ENCODE data around the gene PLIN1. TPM values are rescaled to one million over a fixed set of nuclear protein-coding genes. Genes with fewer than 3 reads are reported as not detected.

The PLIN1 gene
- total and polyA plus RNA-seq, 2 donors (not counting 3 experiments of a cell fraction or from before 2014, with no cell fraction given) = 0.07 TPM; not detected in 1

- no peak for FAIRE-seq
Measured at GRCh38 chr15:89666858-89667705, 12.1 kb downstream of the PLIN1 start.

More at GRCh38 chr15:89666858-89667705, 12.1 kb downstream of the PLIN1 start:
- no peak for TF ChIP-seq POLR2A (IDR thresholded peaks at IDR 0.05; ENCODE audit: low read depth, low read length)
- TF ChIP-seq MYC (IDR thresholded peaks at IDR 0.05; ENCODE audit: low read depth, low read length) = no peak
- TF ChIP-seq CTCF (IDR thresholded peaks at IDR 0.05; ENCODE audit: extremely low read depth in 1 of 2, insufficient read depth in 1 of 2, low read depth in 1 of 2, low read length in 2 of 2) = no peak
- TF ChIP-seq JUN (IDR thresholded peaks at IDR 0.05; ENCODE audit: borderline replicate concordance, insufficient read depth, insufficient read length, low read depth) = no peak
- no peak for TF ChIP-seq POLR2AphosphoS5 (IDR thresholded peaks at IDR 0.05; ENCODE audit: insufficient read depth, low read depth, low read length)
- no peak for TF ChIP-seq FOS (IDR thresholded peaks at IDR 0.05; ENCODE audit: borderline replicate concordance, insufficient read depth, low read length)
- TF ChIP-seq GATA2 (IDR thresholded peaks at IDR 0.05; ENCODE audit: insufficient read depth, insufficient read length, low read depth, low read length) = no peak
- TF ChIP-seq MAX (IDR thresholded peaks at IDR 0.05; ENCODE audit: insufficient read depth, insufficient read length) = no peak
- TF ChIP-seq EZH2 (IDR thresholded peaks at IDR 0.05; ENCODE audit: borderline replicate concordance, low read depth, low read length, severe bottlenecking) = no peak
- Histone ChIP-seq H4K20me1 (replicated peaks; ENCODE audit: control insufficient read depth, extremely low read depth, insufficient read depth, low read length) (no peaks in the 10 kb centered on the region), H3K36me3 (ENCODE audit: control insufficient read depth in 2 of 2, extremely low read depth in 1 of 2, insufficient read depth in 2 of 2, low read length in 2 of 2) (no peaks in the 10 kb centered on the region), H3K4me2 (ENCODE audit: insufficient read depth, low read length) (no peak overlapping the region), H3K9me3 (replicated peaks; ENCODE audit: control insufficient read depth, insufficient read depth, low read length) (no peaks in the 10 kb centered on the region), H3K4me1 (ENCODE audit: control insufficient read depth, extremely low read depth, insufficient read depth, low read length) (peaks cover 20% of the 10 kb centered on the region), H3K79me2 (ENCODE audit: control insufficient read depth, insufficient read depth, low read length) (no peaks in the 10 kb centered on the region), H3K27me3 (ENCODE audit: control insufficient read depth in 2 of 2, insufficient read depth in 2 of 2, low read length in 2 of 2) (no peaks in the 10 kb centered on the region), H3K9ac (replicated peaks; ENCODE audit: extremely low read depth, insufficient read depth, low read length) (no peak overlapping the region), H3K4me3 (replicated peaks in 1 of 3; ENCODE audit: insufficient read depth in 1 of 3, low read depth in 1 of 3, low read length in 3 of 3) (no peak overlapping the region), H3K27ac (ENCODE audit: insufficient read depth, low read depth, low read length) (no peak overlapping the region), H2AFZ (ENCODE audit: low read depth, low read length) (no peak overlapping the region), H3K9me1 (replicated peaks; ENCODE audit: control insufficient read depth, extremely low read depth, insufficient read depth, low read length) (no peaks in the 10 kb centered on the region)
- BruUV-seq (replicated peaks) = no TSS peak
- dilution Hi-C loops (cut with MboI; ENCODE audit: extremely low pct_ligation_motif_present, low sequenced_read_pairs) = no loop called here
- ChIA-PET CTCF (no interaction called here), POLR2A (no interaction called here)
- intact Hi-C loops (cut with micrococcal nuclease) = no loop called here
- DNase-seq (ENCODE audit: low read depth, low spot score) = no peak

Measured in endothelial cell of umbilical vein (primary cell).